ENCODE results near the gene SNRPD1.
"Not testable (repeated sequence)": the region's sequence is repeated elsewhere in the genome, so short reads cannot be mapped to it uniquely, and the experiment has no call there.

SNRPD1 gene

GRCh38 chr18:21584391-21584790 is 27.7 kb upstream of the SNRPD1 start:
- Histone ChIP-seq H3F3A (ENCODE audit: insufficient read depth, low read length) (no peaks in the 10 kb centered on the region), H3K79me2 (ENCODE audit: low read length) (peaks cover 44% of the 10 kb centered on the region)

GRCh38 chr18:21592361-21592760 is 19.8 kb upstream of the SNRPD1 start:
- not testable (repeated sequence) for H3K4me2 ChIP-seq (ENCODE audit: low read depth, low read length); H3K9me3 ChIP-seq (replicated peaks; ENCODE audit: insufficient read depth, low read length); H4K20me1 ChIP-seq (ENCODE audit: insufficient read depth, low read length); H3F3A ChIP-seq (ENCODE audit: insufficient read depth, low read length); H3K27ac ChIP-seq (ENCODE audit: low read length); H3K9ac ChIP-seq (ENCODE audit: low read length); H3K9me2 ChIP-seq (replicated peaks; ENCODE audit: insufficient read depth, low read length); DNase-seq; H2AFZ ChIP-seq (ENCODE audit: low read length); H3K36me3 ChIP-seq (replicated peaks; ENCODE audit: insufficient read depth, low read length); H3K4me3 ChIP-seq (ENCODE audit: low read length); H3K4me1 ChIP-seq (ENCODE audit: low read length); H3K27me3 ChIP-seq (replicated peaks; ENCODE audit: insufficient read depth, low read length)
- peaks cover 66% of the 10 kb centered on the region for H3K79me2 ChIP-seq (ENCODE audit: low read length)

More at GRCh38 chr18:21584391-21584790, 27.7 kb upstream of the SNRPD1 start:
- Histone ChIP-seq H3K27me3 (replicated peaks; ENCODE audit: insufficient read depth, low read length) (no peaks in the 10 kb centered on the region), H3K36me3 (replicated peaks; ENCODE audit: insufficient read depth, low read length) (no peaks in the 10 kb centered on the region), H4K20me1 (ENCODE audit: insufficient read depth, low read length) (no peaks in the 10 kb centered on the region), H3K9me2 (replicated peaks; ENCODE audit: insufficient read depth, low read length) (no peaks in the 10 kb centered on the region), H3K4me1 (ENCODE audit: low read length) (no peaks in the 10 kb centered on the region), H3K9me3 (replicated peaks; ENCODE audit: insufficient read depth, low read length) (no peaks in the 10 kb centered on the region), H2AFZ (ENCODE audit: low read length) (no peak overlapping the region), H3K4me2 (ENCODE audit: low read depth, low read length) (no peak overlapping the region), H3K4me3 (ENCODE audit: low read length) (no peak overlapping the region), H3K9ac (ENCODE audit: low read length) (no peak overlapping the region), H3K27ac (ENCODE audit: low read length) (no peak overlapping the region)
- TF ChIP-seq CTCF (IDR thresholded peaks at IDR 0.05; ENCODE audit: low read length) (no peak), EZH2 (optimal IDR thresholded peaks at IDR 0.05; ENCODE audit: low read depth, low read length) (no peak), EZH2phosphoT487 (IDR thresholded peaks at IDR 0.05; ENCODE audit: low read length) (no peak)
- DNase-seq = no peak

GRCh38 chr18:21593540-21594257 is 18.4 kb upstream of the SNRPD1 start:
- Histone ChIP-seq H3K9me3 (replicated peaks; ENCODE audit: insufficient read depth, low read length) (no peaks in the 10 kb centered on the region), H3K4me1 (ENCODE audit: low read length) (0 out of 2 replicates have a peak, but pooled peaks cover 1% of the 10 kb centered on the region), H3F3A (ENCODE audit: insufficient read depth, low read length) (no peaks in the 10 kb centered on the region), H3K79me2 (ENCODE audit: low read length) (peaks cover 65% of the 10 kb centered on the region), H2AFZ (ENCODE audit: low read length) (no peak overlapping the region), H3K27ac (ENCODE audit: low read length) (no peak overlapping the region), H3K9me2 (replicated peaks; ENCODE audit: insufficient read depth, low read length) (no peaks in the 10 kb centered on the region), H3K27me3 (replicated peaks; ENCODE audit: insufficient read depth, low read length) (no peaks in the 10 kb centered on the region), H3K9ac (ENCODE audit: low read length) (no peak overlapping the region), H4K20me1 (ENCODE audit: insufficient read depth, low read length) (0 out of 2 replicates have a peak, but pooled peaks cover 1% of the 10 kb centered on the region), H3K36me3 (replicated peaks; ENCODE audit: insufficient read depth, low read length) (no peaks in the 10 kb centered on the region), H3K4me2 (ENCODE audit: low read depth, low read length) (no peak overlapping the region), H3K4me3 (ENCODE audit: low read length) (no peak overlapping the region)
- TF ChIP-seq EZH2phosphoT487 (IDR thresholded peaks at IDR 0.05; ENCODE audit: low read length) = no peak
- no peak for TF ChIP-seq EZH2 (optimal IDR thresholded peaks at IDR 0.05; ENCODE audit: low read depth, low read length)
- TF ChIP-seq CTCF (IDR thresholded peaks at IDR 0.05; ENCODE audit: low read length) = no peak
- DNase-seq = no peak

GRCh38 chr18:21597620-21598019 is 14.5 kb upstream of the SNRPD1 start:
- no peak overlapping the region for H2AFZ ChIP-seq (ENCODE audit: low read length)
- DNase-seq = no peak
- TF ChIP-seq EZH2 (optimal IDR thresholded peaks at IDR 0.05; ENCODE audit: low read depth, low read length) (no peak), EZH2phosphoT487 (IDR thresholded peaks at IDR 0.05; ENCODE audit: low read length) (no peak), CTCF (IDR thresholded peaks at IDR 0.05; ENCODE audit: low read length) (no peak)
- H3K4me3 ChIP-seq (ENCODE audit: low read length) = no peak overlapping the region
- no peaks in the 10 kb centered on the region for H3K27me3 ChIP-seq (replicated peaks; ENCODE audit: insufficient read depth, low read length)
- H3K36me3 ChIP-seq (replicated peaks; ENCODE audit: insufficient read depth, low read length) = no peaks in the 10 kb centered on the region
- H3F3A ChIP-seq (ENCODE audit: insufficient read depth, low read length) = peaks cover 21% of the 10 kb centered on the region
- H3K4me1 ChIP-seq (ENCODE audit: low read length) = 0 out of 2 replicates have a peak, but pooled peaks cover 4% of the 10 kb centered on the region
- H3K27ac ChIP-seq (ENCODE audit: low read length) = no peak overlapping the region
- H3K79me2 ChIP-seq (ENCODE audit: low read length) = peaks cover 60% of the 10 kb centered on the region
- no peaks in the 10 kb centered on the region for H3K9me2 ChIP-seq (replicated peaks; ENCODE audit: insufficient read depth, low read length)
- 0 out of 2 replicates have a peak, but pooled peaks cover 3% of the 10 kb centered on the region for H4K20me1 ChIP-seq (ENCODE audit: insufficient read depth, low read length)
- H3K4me2 ChIP-seq (ENCODE audit: low read depth, low read length) = no peak overlapping the region
- H3K9me3 ChIP-seq (replicated peaks; ENCODE audit: insufficient read depth, low read length) = no peaks in the 10 kb centered on the region
- H3K9ac ChIP-seq (ENCODE audit: low read length) = no peak overlapping the region
